HG03558 (cell line): ENCODE results near the gene CFAP20DC.

Source experiments
- ATAC-seq: cut with Tn5 transposase; IDR thresholded peaks from one replicate; pipeline ENCODE4 v1.9.1; 2021; ENCODE audit warnings: moderate number of reproducible peaks; ENCODE audit not compliant: unreplicated experiment; ENCODE audit errors: extremely low read depth

The CFAP20DC gene

DNA sequence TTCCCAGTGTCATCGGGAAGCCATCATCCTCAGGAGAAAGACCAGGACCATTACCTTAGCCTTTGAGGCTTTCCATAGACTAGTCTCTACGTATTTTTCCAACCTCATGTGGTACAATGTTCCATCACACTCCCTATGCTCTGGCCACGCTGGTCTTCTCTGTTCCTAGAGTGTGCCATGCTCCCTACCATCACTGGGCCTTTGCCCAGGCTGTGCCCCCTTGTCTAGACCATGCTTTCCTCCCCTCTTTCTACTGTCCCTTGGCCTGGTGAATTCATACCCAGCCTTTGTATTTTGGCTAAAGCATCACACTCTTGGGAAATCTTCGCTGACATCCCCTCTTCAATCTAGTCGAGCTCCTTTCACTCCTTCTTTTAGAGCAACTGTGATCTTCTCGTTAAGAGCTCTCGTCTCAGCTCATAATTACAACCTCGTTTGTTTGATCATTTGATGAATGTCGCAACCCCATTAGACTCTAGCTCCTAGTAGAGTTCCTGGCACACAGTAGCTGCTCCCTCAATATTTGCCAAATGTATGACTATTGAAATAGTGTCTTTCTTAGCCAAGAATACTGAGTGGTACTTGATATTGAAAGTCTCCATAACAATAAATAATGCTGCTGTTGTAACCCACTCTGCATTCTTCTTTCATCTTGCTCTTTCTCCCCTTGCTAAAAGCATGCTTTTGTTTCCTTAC, 283.1 kb downstream of the CFAP20DC start:
- ATAC-seq: no peak

DNA sequence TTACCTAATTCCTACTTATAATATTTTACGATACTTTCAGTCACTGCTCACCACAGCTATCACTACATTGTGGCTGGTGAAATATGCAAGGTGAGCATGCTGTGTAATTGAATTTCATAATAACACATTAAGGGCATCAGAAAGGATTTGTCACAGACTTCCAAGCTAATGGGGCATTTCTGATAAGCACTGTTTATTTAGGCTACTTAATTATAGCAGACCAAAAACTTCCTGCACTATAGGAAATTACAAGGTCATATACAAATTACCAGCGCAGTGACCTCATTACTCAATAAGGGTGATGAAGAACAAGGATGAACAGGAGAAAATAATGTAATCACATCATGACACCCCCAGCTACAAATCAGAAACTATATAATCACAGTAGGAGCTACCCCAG, 294.7 kb downstream of the CFAP20DC start:
- ATAC-seq: no peak

DNA sequence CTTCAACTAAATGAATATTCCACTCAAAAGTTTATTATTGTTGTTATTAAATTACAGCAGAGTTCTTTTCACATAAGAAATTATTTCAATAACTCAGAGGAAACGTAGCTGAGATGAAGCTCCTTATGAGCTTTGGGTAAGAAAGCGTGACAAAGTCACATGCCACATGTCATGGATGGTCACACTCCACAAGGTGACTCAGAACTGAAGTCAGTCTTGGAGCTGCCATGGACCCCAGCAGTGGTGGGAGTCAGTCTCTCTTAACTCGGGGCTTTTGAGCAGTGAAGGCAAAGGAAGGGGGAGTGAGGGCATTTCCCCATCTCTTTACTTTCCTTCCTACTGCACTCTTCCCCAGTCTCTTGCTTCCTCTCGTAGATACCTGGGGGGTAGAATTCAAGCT, 295.8 kb downstream of the CFAP20DC start:
- no peak for ATAC-seq

DNA sequence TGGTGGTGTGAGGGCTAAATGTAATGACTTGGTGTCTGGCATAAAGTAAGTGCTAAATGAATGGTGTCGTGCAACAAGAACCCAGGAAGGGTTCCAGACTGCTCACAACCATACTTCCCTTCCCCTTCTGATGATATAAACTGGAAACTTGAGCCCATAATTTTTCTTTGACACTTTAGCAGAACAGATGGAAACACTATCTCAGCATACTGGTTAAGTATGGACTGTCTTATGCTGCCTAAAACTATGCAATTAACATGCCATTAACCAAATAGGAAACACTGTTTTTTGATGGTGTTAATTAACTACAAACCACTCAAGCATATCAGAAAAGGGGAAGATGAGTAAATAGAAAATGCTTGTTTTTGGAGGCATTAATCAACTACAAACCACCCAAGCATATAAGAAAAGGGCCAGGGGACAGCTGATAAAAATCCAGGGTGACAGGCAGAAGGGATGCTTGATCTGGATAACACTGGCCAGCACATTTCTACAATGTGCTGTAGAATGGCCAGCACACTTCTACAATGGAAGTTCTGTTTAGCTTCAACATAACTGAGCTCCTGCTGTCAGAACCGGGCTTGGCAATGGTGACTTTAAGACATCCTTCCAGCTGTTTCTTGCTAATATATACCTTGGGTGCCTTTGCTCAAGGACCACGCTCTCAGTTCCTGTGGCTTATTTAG, 297.8 kb downstream of the CFAP20DC start:
- no peak for ATAC-seq

DNA sequence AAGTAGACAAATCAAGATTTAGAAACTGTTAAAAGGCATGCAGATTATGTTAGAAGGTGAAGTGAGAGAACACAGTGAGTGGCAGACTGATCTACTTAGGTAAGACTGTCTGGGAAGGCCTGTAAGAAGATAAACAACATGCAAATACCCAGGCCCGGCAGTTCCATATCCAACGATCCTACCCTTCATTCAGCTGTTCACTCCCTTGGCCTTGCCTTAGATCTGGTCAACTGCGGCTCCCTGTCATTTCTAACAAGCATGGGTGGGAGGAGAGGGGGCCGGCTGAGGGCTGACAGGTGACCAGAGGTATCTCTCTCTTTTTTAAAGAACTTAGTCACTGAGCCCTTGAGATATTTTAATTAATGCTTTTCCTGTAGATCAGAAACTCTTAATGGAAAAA, 298.6 kb downstream of the CFAP20DC start:
- no peak for ATAC-seq

DNA sequence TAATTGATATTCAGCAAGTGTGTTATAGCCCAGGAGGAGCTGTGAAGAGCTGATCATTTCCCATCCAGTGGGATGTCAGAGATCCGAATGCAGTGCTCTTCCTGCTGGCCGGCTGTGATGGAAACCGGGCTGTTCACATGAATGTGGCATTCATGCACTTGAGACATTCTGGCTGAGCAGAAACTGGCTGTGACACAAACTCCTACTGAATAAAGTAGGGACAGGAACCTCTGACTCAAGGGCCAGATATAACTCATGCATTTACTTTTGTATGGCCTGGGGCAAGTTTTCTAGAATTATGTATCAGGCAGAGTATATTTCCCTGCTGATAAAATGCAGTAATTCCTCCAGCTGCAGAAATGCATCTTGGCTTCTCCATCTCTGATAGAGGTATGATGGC, 299.9 kb downstream of the CFAP20DC start:
- no peak for ATAC-seq

DNA sequence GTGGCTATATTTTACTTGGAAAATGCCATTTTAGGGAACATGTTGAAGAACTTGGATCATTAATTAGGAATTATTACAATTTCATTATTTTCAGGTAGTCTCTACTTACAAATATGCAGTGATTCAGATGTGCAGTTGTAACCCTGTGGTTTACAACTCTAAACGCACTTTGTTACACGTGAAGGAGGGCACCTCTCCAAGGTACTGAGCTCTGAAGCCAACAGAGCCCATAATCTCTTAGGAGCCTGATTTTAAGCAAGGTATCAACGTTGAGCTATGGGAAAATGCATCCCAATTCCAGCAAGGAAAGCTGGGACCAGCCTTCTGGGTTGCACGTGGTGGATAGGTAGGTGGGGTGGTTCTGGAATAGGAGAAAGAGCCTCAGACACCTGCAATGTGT, 301.8 kb downstream of the CFAP20DC start:
- no peak for ATAC-seq

DNA sequence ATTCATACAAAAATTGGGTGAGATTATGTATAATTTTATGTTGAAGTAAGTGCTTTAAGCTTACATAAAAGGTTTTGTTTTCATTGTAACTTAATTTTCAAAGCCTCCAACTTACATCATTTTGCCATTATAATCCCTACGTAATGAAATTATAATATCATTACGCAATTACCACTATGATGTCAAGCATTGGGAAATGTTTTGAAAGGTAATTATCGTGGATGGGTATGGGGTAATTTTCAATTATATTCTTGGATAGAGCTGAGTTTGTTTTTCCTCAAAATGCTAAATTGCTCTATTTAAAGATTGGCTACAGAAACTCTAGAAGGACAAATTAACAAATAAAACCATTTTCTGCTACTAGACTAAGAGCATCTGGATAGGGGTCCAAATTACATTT, 303.1 kb downstream of the CFAP20DC start:
- ATAC-seq: no peak

DNA sequence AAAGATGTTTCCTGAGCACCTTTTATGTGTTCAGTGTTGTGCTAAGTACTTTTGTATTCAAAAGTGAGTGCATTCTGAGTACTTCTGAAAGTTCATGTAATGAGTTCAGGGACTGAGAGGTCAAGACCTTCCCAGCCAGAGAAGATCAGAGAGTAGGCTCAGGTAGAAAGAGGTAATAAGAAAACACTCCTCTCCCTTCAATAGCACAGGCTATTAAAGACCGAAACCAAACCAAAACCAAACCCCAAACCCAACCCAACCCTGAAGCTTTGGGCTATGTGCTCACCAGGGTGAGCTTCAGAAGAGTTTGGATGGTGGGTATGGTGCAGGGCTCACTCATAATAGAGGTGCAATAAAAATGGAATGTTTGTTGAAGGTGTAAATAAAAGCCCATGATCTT, 306.5 kb downstream of the CFAP20DC start:
- no peak for ATAC-seq

DNA sequence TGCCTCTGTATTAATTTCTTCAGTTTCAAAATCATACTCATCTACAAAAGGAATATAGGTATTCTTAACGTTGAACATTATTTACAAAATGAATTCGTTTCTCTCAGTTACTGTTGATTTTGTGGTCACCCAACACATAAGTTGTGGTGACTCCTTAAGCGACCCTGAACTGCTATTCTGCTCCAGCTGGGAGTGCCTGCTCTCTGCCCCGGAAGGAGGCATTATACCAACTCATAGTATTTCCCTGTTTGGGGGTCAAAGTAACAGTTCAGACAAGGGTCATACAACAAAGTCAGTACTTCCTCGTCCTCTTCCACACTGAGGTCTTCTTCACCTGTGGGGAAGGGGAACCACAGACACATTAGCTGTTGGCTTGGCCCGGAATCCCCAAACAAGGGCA, 307.6 kb downstream of the CFAP20DC start:
- ATAC-seq: no peak

DNA sequence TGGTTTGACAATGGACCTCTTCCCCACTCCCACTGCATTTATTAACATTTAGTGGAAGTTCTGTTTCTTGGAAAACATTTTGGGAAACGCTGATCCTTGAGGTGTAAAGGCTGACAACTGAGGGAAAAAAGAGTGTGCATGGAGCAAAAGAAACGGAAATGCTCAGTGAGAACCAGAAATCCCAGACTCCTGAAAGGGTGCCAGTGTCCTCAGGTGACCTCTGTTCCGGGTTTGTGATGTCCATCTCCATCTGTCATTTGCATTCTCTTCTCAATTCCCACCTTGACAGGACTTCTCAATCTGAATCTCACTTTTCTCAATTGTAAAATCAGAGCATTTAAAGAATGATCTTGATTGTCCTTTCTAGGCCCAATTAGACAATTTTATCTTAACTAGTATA, 312.2 kb downstream of the CFAP20DC start:
- ATAC-seq: no peak

DNA sequence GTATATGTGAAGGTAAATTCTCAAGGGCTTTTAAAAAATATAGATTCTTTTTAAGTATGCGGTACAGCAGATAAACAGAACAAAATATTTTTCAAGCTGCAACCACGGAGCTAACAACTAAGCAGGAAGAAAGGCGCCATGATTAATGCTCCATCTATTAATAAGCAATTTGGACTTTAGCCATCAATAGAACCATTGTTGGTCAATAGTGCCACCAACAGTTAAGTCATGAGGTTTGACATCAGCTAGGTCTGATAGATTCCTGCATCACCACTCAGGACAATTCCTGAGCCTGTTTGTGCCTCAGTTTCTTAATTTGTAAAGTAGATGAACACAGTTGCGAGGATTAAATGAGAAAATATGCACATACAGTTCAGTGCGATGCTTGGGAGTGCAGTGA, 318.2 kb downstream of the CFAP20DC start:
- no peak for ATAC-seq

DNA sequence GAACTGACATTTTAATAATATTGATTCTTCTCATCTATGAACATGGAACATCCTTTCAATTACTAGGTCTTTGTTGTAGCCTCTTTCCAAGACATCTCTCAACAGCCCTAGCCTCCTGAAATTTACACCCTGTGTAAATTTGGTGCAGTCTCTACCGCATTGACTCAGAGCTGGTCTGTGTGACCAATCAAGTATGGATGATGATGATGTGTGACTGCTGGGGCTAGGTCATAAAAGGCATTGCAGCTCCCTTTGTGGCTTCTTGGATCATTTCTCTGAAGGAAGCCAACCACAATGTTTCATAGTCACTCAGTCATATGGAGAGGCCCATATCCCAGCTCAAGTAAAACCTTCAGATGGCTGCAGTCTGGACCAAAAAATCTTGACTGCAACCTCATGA, 321.1 kb downstream of the CFAP20DC start:
- ATAC-seq: no peak

DNA sequence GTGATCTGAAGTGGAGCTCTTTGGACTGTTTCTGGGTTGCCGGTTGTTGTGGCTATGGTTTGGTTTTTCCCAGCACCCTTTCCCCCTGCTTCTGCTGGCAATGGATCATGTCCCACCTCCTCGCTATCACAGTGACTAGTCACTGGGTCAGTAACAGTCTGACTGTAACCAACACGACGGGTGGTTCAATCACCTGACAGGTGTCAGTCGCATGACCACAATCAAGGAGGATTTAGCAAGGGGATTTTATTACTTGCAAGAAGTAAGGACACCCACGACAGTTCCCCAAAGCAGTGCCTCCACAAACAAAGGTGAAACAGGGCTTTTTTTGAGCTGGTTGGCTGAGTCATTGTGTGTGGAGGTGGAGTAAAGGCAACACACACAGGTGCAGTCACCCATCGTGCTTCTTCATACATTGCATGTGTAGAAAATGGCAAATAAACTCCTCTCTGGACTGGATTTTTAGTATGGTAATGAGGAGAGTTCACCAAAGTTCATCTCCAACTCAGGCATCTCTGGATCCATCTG, 324.4 kb downstream of the CFAP20DC start:
- no peak for ATAC-seq

DNA sequence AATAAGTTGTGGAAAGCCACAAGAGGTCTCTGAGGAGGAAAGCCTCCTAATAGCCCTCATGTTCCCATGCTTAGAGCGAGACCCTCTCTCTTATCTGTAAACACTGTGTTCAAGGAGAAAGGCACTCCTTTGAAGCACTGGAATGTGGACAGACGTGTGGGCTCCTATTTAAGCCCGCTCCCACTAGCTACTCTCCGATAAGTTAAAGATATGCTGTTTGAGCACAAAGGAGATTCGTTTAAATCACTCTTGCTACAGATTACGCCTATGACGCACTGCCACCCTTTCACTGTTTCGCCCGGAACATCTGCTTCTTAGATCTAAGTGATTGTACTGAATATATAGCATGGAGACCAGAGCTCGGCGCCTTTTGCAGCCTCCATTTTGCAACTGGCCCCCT, 325.5 kb downstream of the CFAP20DC start:
- ATAC-seq: no peak

DNA sequence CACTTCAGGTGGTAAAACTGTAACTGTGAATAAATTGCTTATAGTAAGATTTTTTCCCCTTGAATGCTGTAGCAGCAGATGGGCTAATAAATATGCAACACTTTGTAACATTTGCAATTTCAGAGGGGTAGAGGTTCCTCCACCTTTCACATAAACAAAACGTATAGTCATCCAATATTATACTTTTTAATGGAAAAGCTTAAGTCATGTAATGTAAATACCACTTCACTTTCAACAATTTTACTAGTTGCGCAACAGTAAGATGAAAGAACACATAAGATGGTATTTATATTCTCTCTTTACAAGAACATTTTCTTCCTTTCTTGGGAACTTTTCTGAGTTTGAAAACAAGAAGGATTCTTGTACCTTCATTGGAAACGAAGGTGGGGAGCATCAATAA, 326.7 kb downstream of the CFAP20DC start:
- ATAC-seq: no peak

DNA sequence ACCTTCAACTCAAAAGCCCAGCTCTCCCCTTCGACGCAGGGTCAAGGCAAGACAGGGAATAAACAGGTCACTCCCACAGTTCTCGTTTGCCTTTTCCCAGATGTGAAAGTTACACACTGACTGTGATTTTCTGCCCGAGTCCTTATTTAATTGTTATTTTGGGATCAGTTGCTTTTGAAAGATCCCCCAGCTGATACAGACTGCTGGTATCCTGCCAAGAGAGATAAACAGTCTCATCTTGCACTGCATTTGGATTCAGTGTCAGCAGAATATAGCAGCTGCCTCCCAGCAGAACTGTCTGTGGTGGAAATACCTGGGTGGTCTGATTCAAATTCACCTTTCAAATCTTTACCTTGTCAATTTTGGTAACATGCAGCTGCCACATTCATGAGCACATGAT, 327.3 kb downstream of the CFAP20DC start:
- no peak for ATAC-seq

DNA sequence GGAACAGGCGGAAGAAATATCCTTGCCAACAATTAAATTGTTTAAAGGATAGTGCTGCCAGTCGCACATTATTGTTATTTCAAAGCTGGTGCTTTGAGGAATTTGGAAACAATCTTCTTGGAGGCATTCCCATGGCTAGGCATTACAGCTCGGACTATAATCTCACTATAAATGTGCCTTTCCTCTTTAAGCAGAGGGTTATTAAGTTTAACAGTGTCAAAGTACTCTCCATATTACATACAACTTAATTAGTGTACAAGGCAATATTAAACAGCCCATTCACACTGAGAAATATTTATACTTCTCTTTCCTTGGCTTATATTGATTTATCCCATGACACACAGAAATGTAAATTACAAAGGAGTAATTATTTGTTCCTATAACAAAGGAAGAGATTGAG, 329.3 kb downstream of the CFAP20DC start:
- ATAC-seq: no peak

DNA sequence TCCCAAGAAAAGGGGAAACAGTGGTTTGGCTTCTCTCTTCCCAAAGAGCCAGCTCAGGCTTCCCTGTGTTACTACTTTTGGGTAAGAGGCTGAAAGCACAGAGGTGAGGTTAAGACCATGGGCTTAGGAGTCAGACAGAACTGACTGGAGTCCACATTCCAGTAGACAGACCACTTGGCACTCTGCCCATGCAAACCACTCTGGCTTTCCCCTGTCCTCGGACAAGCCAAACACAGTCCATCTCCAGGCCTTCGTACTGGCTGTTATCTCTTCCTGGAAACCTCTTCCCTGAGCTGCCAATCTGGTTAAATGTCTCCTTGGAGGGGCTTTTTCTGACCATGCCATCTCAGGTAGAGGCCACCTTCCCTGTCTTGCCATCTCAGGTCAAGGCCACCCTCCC, 330.1 kb downstream of the CFAP20DC start:
- ATAC-seq: no peak

DNA sequence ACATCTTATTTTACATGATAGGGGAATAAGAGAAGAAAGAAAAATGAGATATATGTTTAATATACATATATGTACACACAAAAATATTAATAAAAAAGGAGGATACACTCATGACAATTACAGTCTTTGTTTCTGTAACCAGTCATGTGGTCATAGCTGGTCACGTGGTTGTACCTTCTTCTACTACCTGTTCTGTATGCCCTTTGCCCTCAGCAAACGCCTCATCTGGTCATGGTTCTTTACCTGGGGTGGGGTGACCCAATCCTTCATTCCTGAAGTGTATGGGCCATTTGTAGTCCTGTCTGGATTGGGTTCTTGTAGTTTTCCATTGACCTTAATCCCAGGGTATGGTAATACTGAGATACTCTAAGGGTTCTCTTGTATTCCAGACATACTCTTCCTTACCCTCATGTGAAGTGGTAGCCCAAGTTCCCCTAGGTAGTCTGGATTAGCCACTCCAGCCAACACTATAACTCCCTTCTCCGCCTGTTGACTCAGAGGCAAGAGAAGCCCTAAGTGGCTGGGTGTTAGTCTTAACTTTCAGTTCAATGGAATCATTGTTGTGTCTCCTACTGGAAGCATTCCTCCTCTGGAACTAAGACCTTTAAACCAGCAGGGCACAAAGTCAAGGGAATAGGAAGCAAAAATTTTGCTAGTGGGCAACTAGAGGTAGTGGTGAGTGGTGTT, 336.0 kb downstream of the CFAP20DC start:
- no peak for ATAC-seq

DNA sequence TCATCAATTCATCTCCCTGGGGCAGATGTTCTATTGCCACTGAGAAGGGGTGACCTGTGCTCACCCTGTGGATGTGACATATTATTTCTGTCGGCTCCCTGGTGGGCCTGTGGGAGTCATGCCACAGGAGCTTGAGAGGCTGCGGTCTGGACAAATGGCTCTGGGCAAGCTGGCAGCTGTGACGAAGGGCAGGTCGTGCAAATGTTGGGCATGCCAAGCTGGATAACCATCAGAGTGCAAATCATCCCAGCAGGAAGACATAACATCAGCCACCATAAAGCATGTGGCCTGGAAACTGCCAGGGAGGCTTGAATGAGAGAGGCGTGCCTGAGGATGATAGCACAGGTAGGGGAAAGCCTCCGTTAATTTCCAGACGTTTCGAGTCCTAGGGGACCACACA, 338.0 kb downstream of the CFAP20DC start:
- no peak for ATAC-seq
